OCI-LY3 (cell line): ENCODE data around the gene ZMIZ1.

Source experiments
- H2AFZ ChIP-seq: fragments of 200-600, 300-600 bp; shearing (Covaris generic); 2 replicates; pipeline ENCODE4 v1.6.0; 2014; ENCODE audit warnings: antibody characterized with exemption, low read depth, low read length
- H3K27ac ChIP-seq: fragments of 200-600, 300-600 bp; sonication (generic); 2 replicates; pipeline ENCODE4 v1.5.1; 2014; ENCODE audit warnings: mild to moderate bottlenecking, low read length, moderate library complexity, mixed read lengths
- H3K27me3 ChIP-seq: fragments of 200-600, 300-600 bp; sonication (generic); 2 replicates; pipeline ENCODE4 v1.6.1; 2014; ENCODE audit warnings: low read depth, low read length, mixed read lengths
- H3K36me3 ChIP-seq: fragments of 200-600, 300-600 bp; sonication (generic); replicated peaks from 2 replicates; pipeline ENCODE3; 2014; ENCODE audit warnings: low read depth, low read length, mixed read lengths
- H3K4me1 ChIP-seq: fragments of 300-600, 200-600 bp; sonication (generic); 2 replicates; pipeline ENCODE4 v1.6.1; 2014; ENCODE audit warnings: low read length, mixed read lengths
- H3K4me2 ChIP-seq: fragments of 200-600, 300-600 bp; sonication (generic); 2 replicates; pipeline ENCODE4 v1.6.1; 2014; ENCODE audit warnings: low read length, mixed read lengths
- H3K4me3 ChIP-seq: fragments of 300-600, 200-600 bp; sonication (generic); 2 replicates; pipeline ENCODE4 v1.5.1; 2014; ENCODE audit warnings: antibody characterized with exemption, mild to moderate bottlenecking, low read length, moderate library complexity
- H3K79me2 ChIP-seq: fragments of 300-600, 200-600 bp; shearing (Covaris generic); 2 replicates; pipeline ENCODE4 v1.6.1; 2014; ENCODE audit warnings: mild to moderate bottlenecking, low read length, mixed read lengths
- H3K9ac ChIP-seq: fragments of 300-600, 200-600 bp; shearing (Covaris generic); 2 replicates; pipeline ENCODE4 v1.6.0; 2014; ENCODE audit warnings: mild to moderate bottlenecking, low read length, moderate library complexity
- H3K9me3 ChIP-seq: fragments of 200-600, 300-600 bp; shearing (Covaris generic); 2 replicates; pipeline ENCODE4 v1.6.1; 2014; ENCODE audit warnings: low read length, mixed read lengths; ENCODE audit not compliant: insufficient read depth
- H4K20me1 ChIP-seq: fragments of 200-600, 300-600 bp; sonication (generic); 2 replicates; pipeline ENCODE4 v1.6.1; 2016; ENCODE audit warnings: low read length, mixed read lengths; ENCODE audit not compliant: insufficient read depth
- CTCF ChIP-seq: fragments of 200-600, 300-600 bp; sonication (generic); IDR thresholded peaks from 2 replicates; pipeline ENCODE4 v1.5.1; 2014; ENCODE audit warnings: antibody characterized with exemption, low read length, low read depth
- EZH2phosphoT487 ChIP-seq: fragments of 200-600 bp; shearing (Covaris generic); IDR thresholded peaks from 2 replicates; pipeline ENCODE4 v1.6.1; 2018; ENCODE audit warnings: antibody characterized with exemption, mixed run types, low read depth

The ZMIZ1 gene

GRCh38 chr10:79057481-79058275 lies 11.1 kb upstream of the ZMIZ1 start:
- TF ChIP-seq CTCF (no peak), EZH2phosphoT487 (no peak)
- Histone ChIP-seq H3K4me1 (no peaks in the 10 kb centered on the region), H3K9ac (no peak overlapping the region), H3K4me3 (no peak overlapping the region), H3K27ac (no peak overlapping the region), H2AFZ (no peak overlapping the region), H3K27me3 (peaks cover 22% of the 10 kb centered on the region), H3K79me2 (no peaks in the 10 kb centered on the region), H4K20me1 (no peaks in the 10 kb centered on the region), H3K4me2 (no peak overlapping the region), H3K36me3 (no peaks in the 10 kb centered on the region), H3K9me3 (no peaks in the 10 kb centered on the region)

- H2AFZ ChIP-seq: no peak overlapping the region
- no peaks in the 10 kb centered on the region for H3K4me1 ChIP-seq
- no peaks in the 10 kb centered on the region for H3K79me2 ChIP-seq
- no peaks in the 10 kb centered on the region for H3K36me3 ChIP-seq
- no peak overlapping the region for H3K4me3 ChIP-seq
- H3K9ac ChIP-seq: no peak overlapping the region
- no peak overlapping the region for H3K4me2 ChIP-seq
- H3K9me3 ChIP-seq: no peaks in the 10 kb centered on the region
- H4K20me1 ChIP-seq: no peaks in the 10 kb centered on the region
- TF ChIP-seq CTCF (no peak), EZH2phosphoT487 (no peak)
- H3K27me3 ChIP-seq: peaks cover 22% of the 10 kb centered on the region
- no peak overlapping the region for H3K27ac ChIP-seq
Measured at GRCh38 chr10:79058899-79059841, 9.6 kb upstream of the ZMIZ1 start.

- peaks cover 22% of the 10 kb centered on the region for H3K27me3 ChIP-seq
- no peaks in the 10 kb centered on the region for H3K36me3 ChIP-seq
- H3K9me3 ChIP-seq: no peaks in the 10 kb centered on the region
- H3K4me2 ChIP-seq: no peak overlapping the region
- H3K27ac ChIP-seq: no peak overlapping the region
- no peak overlapping the region for H2AFZ ChIP-seq
- no peak overlapping the region for H3K4me3 ChIP-seq
- TF ChIP-seq EZH2phosphoT487: no peak
- TF ChIP-seq CTCF: no peak
- no peaks in the 10 kb centered on the region for H3K79me2 ChIP-seq
- no peaks in the 10 kb centered on the region for H3K4me1 ChIP-seq
- H3K9ac ChIP-seq: no peak overlapping the region
- no peaks in the 10 kb centered on the region for H4K20me1 ChIP-seq
Measured at GRCh38 chr10:79059859-79060379, 8.8 kb upstream of the ZMIZ1 start.
